Measurements from ENCODE around the gene TSPEAR. TPM values are rescaled to one million over a fixed set of nuclear protein-coding genes. Genes with fewer than 3 reads are reported as not detected.
"Not testable (repeated sequence)": the region's sequence is repeated elsewhere in the genome, so short reads cannot be mapped to it uniquely, and the experiment has no call there.

TSPEAR gene
- polyA plus RNA-seq, 5 donors, result 2.0 to 4.4 (median 3.0) TPM

DNA sequence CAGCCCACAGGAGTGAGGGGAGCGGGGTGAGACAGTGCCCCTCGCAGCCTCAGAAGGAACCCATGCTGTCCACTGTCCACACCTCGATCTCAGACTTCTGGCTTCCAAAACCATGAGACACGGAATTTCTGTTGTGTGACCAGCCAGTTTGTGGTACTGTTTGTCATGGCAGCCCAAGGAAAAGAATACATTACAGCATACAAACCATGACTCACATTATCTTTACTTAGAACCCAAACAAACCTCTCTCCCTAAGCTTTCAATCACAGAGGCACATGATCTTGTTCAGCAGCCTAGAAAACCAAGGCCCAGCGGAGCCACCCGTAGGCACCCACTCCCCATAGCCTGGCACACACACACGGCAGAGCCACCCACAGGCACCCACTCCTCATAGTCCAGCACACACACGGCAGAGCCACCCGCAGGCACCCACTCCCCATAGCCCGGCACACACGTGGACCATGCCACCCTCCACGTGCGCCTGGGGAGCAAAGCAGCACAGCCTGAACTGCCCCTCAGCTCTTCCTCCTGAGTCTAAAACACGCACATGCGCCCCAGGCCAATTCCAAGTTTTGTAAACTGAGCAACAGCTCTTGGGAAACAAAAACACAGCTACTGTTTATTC, 138.3 kb downstream of the TSPEAR start:
- DNase-seq, result no peak

DNA sequence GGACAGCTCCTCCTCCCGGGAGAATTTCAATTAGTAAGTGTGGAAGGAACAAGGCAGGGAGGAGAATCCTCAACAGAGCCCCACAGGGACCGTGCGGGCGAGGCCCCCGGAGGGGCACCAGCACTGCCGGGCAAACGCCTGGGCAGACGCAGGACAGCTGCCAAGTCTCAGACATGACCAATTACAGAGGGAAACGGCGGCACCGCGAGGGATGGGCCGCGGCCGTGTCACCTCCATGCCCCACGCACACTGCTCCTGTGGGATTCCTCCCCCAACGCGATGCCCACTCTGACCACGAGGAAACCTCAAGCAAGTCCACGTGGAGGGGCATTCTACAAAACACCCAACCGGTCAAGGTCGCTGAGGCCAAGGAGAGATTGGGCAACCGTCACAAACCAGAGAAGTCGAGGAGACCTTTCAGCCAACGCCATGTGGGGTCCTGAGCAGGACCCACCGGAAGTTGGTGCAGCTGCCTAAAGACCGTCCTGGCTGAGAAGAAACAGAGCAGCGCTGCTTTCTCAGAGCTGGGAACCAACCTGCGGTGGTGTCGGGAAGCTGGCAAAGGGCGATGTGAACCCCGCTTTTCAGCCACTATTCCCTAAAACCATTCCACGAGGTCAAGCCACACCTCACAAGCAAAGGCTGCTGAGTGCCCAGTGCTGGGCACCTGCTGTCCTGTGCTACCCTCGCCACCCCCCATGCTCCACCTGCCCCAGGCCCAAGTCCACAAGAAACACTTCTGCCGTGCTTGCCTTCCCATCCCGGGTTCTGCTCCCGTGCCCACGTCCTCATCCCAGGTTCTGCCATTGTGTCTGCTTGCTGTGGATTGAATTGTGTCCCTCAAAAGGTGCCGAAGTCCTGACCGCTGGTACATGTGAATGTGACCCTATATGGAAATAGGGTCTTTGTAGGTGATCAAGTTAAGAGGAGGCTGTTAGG, 139.3 kb downstream of the TSPEAR start:
- no peak for DNase-seq

DNA sequence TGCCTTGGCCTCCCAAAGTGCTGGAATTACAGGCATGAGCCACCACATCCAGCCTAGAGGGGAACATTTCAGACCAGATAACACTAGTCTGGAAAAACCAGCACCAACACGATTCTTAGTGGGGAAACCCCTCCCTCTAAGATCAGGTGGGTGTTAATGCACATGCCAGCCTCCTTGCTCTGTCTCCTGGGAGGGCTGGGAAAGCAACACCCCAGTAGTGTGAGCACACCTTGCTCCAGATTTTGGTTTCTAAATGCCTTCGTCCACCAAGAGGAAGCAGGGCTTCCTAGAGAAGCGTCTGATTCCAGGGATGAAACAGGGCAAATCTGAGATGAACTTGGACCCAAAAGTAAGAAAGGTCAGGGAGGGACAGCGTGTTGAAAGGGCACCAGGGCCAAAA, 140.1 kb downstream of the TSPEAR start:
- no peak for DNase-seq

DNA sequence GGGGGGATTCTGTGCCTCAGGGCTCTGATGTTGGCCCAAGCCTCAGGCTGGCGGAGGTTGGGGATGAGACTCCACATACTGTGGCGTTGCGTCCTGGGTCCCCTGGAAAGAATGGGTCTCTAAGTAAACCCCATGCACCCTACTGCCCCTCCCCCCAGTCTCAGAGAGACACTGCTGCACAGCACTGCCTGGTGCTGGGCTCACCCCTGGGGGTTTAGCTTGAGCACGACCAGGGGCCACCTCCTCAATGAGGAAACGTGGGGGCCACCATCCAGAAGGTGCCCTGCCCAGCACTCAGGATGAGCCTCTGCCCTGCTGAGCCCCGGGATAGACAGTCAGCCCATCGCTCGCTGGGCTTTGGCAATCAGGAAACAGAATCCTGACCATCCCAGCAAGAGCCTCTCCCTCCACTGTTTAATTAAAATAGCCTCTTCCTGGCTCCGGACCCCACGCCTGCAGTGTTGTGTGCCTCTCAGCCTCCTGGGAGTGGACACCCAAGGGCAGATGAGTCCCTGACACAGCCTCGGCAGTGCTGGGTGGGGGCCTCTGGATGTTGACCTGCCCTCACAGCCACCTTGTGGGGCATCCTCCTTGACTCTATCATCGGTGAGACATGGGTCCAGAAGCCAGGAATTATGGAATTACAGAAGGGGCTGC, 141.4 kb downstream of the TSPEAR start:
- DNase-seq, result no peak

DNA sequence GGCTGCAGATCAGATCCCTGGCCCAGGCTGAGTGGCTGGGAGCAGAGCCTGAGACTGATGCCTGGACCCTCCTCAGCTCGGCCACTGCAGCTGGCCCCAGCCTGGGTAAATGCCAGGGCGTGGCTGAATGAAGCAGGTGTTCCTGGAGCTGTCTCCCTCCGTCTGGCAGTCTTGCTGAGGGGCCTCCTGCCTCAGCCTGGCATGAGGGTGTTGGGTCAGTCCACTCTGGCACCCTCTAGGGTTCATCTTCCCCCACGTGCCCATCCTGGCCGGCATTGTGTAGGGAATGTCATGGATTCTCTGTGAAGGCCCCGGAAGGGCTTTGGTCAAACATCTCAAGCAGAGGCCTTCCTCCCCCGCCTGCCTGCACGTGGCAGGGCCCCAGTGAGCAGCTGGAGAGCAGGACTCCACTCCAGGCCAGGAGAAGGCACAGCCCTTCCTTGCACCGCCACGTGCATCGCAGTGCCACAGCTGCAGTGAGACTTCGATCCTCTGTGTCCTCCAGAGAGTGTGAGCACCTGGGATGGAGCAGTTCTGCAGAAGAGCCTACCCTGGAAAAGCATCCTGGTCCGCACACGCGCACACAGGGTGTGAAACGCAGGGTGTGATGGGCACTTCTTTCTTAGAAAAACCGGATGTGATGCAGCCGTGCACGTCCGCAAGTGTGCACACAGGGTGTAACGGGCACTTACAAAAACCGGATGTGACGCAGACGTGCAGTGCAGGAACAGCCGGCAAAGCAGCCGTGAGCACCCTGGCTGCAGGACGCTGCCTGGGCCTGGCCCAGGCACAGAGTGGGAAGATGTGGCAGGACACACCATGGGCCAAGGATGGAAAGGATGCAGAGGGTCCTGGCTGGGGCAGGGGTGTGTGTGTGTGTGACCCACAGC, 142.5 kb downstream of the TSPEAR start:
- DNase-seq, result no peak

DNA sequence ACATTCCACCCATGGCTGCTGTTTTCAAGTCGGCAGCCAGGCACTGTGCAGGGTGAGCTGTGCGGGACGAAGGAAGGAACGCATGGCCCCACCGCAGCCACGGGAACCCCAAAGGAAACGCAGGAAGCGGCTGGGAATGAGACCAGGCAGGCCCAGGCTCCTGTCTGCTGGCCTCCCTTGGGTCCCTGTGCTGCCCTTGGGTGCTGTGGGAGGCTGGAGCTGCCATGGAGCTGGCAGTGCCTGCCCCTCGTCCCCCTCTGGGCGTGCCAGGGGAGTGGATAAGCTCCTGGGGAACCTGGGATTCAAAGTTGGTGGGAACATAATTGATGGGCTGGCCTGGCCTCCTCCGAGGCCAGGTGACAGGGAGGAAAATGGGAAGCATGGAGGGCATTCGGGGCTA, 143.1 kb downstream of the TSPEAR start:
- DNase-seq, result no peak

DNA sequence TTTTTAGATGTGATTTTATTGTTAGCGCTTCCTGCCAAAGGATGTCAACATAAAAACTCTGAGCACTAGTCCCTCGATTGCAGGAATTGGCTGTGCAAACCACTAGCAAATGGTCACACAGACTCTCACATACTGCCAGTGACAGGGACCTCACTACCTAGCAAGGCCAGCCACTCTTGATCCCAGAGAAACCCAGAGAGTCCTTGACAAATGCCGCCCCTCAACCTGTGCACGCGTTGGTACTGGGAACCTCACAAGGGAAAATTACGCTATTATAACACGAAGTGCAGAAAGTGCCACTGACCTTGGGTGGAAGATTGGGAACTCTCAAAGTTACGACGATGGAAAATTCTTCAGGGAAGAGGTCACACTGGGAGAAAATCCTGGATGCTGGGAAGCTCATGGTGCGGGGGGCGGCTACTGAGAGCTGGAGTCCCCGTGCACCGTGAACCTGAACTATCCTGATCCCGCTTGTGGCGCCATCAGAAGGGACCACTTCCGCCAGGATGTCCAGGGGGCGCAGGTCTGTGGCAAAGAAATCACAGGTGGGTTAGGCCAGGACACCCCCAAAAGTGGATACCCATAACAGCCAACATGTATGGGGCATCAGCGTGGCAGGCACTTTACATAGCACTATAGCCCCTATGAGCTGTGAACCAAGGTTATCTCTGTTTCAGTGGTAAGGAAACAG, 143.7 kb downstream of the TSPEAR start:
- DNase-seq, result no peak

DNA sequence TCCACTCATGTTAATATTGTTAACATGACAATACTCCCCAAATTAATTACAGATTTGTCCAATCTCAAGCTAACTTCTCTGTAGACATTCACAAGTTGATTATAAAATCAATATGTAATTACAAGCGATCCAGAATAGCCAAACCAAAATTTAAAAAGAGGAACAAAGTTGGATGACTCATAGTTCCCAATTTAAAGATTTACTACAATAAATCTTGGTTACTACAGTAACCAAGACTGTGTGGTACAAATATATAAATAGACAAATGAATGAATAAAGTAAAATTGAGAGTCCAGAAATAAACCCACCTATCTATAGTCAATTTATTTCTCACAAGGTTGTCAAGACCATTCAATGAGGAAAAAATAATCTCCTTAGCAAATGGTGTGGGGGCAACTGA, 145.0 kb downstream of the TSPEAR start:
- no peak for DNase-seq

DNA sequence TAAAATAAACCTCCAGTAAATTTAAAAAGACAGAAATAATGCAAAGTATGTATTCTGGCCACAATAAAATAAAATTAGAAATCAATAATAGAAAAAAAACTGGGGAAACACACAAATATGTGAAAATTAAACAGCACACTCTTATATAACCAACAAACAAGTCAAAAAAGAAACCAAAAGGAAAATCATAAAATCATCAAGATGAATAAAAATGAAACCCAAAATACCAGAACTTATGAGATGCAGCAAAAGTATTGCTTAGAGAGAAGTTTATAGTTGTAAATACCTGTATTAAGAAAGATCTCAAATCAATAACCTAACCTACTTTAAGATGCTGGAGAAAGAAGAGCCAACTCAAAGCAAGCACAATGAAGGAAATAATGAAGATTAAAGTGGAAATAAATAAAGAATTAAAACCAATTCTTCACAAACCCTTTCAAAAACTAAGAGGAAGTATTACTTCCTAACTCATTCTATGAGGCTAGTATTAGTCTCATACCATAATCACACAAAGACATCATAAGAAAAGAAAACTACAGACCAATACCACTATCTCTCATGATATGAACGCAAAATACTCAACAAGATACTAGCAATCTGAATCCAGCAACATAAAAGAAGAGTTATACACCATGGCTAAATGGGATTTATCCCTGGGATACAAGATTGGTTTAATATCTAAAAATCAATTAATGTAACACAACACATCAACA, 146.3 kb downstream of the TSPEAR start:
- DNase-seq, result no peak

DNA sequence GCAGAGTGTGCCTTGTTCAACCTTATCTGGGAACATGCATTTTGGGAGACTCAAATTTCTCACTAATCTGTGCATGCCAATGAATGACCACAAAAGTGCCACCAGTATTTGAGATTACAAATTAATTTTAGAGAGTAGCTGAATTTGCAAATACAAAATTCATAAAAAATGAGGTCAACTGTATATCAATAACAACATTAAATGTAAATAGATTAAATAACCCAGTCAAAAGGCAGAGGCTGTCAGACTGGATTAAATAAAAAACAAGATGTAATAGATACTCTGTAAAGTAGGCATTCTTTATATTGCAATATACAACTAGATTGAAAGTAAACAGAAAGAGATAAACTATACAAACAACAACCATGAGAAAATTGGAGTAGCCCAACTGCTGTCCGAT, 147.3 kb downstream of the TSPEAR start:
- no peak for DNase-seq

DNA sequence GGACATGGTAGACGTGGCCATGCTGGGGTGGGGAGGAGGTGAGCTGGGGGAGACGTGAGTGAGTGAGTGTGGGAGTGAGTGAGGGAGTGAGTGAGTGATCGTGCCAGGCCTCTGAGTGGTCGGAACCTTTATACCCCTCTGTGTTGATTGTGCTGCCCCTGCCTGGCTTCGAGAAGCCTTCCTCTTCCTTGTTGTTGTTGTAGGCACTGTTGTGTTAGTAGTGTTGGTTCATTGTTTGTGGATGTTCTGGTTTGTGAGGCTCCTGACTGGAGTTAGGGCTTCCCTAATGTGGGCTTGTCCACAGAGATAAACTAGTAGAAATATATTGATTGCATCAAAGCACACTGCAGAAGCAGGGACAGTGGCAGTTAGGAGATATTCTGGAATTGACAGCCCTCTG, 152.7 kb downstream of the TSPEAR start, which contains the start of gene KRTAP10-3:
Gene KRTAP10-3, minus strand, starts transcription at position 101 of the 400 bp plus-strand sequence. Its CDS starts 80 bp downstream, at position 21.
- DNase-seq, result no peak

DNA sequence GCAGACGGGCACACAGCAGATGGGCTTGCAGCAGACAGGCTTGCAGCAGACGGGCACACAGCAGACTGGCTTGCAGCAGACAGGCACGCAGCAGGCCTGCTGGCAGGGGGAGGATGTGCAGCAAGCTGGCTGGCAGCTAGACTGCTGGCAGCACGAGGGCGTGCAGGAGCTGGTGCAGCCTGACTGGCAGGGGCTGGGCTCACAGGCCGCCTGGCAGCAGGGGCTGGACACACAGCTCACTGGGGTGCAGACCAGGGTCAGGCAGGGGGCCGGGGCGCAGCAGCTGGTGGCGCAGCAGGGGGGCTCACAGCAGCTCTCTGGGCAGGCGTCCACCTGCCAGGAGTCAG, 153.1 kb downstream of the TSPEAR start:
- DNase-seq, result not testable (repeated sequence)

DNA sequence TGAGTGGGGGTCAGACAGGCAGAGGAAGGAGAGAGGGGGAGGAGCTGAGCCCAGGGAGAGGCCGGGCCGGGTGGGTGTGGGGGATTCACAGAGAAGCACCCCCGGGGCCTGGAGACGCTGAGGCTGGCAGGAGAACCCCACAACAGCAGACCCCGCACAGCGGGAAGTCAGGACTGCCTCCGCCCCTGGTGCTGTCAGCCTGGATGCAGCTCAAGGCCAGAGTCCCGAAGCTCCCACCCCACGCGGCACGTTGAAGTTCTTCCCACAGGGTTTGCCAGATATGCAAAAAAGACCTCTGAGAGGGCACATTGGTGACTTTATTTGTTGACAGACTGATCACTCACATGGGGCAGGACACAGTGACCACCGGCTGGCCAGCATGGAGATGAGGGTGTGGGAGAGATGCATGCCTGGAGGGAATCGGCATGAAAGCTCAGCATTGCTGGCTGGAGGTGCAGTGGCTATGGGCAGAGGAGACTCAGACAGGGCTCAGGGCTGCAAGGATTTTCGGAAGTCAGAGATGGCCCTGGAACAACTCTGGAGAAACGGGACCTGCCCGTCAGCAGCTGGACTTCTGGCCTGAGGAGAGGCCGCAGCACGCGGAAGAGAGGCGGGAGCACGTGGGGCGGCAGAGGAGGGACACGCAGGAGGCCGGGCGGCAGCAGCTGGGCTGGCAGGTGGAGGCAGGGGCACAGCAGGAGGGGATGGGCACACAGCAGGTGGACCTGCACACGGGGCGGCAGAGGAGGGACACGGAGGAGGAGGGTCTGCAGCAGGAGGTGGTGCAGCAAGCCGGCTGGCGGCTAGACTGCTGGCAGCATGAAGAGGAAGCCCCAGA, 153.7 kb downstream of the TSPEAR start:
- DNase-seq, result no peak

DNA sequence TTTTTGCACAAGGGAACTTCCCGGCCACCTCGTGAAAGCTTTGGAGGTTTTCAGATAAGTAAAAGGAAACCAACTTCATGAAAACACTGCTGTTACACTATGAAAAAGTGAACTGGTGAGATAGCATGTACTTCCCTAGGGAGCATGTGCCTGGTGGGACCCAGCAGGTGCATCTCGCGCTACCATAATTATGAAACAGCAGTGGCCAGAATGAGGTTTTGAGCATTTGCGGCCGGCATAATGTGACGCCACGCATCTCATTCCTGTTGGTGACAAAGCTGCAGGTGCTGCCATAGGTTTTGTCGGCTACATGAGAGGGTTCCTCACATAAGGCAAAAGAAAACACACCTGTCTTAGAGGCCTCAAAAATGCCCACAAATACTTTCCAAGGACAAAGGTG, 154.5 kb downstream of the TSPEAR start:
- DNase-seq, result no peak

DNA sequence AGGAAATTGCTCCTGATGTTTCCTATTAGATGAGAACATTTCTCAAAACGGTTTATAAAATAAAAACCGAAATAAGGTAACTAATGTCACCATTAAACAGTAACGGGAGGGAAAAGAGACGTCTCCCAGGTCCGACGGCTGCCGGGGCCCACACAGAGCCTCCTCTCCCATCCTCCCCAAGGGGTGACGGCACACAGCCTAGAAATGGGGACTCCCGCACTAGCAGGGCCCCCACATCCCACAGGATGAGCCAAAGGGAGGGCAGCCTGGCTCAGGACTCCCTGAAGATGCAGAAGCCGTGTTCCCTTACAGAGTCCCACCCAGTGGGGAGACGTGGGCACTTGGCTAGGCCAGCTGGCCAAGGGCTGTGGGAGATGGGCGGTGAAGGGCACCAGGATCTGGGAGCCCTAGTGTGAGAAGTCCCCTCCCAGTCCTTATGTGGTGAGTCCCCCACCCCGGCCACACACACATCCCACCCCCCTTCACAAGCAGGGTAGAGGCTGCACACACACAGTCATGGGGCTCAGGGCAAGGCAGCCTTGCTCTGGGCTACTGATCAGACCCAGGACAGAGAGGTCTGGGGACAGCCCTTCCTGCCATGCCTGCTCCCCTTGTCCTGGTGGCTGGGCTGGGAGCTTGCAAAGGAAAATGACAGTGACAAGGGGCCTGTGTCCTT, 156.0 kb downstream of the TSPEAR start:
- no peak for DNase-seq

DNA sequence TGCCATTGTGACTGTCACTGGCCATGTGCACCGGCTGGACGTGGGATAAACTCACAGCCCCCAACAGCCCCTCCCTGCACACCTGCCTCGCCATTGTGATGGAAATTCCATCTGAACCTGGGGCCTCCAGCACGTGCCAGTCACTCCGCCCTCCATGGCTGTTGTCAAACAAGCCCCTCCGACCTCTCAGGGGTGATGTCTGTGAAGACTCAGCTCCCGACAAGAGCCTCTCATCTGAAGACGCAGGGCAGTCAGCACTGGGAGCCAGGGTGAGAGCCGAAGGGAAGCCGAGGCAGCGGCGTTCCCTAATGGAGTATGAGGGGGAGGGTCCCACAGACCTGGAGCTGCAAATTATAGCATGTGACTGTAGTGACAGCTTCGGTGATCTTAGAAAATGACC, 158.7 kb downstream of the TSPEAR start:
- DNase-seq, result no peak

DNA sequence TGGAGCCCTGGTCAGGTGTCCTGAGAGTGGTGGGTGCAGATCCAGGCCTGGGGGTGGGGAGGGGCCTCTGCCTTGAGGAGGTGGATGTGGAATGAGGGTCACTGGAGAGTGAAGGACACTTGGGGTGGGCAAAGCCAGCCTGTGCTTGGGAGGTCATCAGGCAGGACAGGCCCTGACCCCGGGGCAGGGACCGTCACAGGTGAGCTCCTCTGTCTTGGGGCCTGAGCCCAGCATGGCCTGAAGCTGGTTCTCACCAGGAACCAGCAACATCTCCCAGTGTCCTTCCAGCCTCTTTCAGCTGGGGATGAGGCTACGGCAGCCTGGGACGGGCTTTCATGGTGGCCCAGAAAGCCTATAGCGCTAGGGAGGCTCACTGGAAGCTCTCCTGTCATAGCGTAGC, 159.2 kb downstream of the TSPEAR start:
- no peak for DNase-seq

DNA sequence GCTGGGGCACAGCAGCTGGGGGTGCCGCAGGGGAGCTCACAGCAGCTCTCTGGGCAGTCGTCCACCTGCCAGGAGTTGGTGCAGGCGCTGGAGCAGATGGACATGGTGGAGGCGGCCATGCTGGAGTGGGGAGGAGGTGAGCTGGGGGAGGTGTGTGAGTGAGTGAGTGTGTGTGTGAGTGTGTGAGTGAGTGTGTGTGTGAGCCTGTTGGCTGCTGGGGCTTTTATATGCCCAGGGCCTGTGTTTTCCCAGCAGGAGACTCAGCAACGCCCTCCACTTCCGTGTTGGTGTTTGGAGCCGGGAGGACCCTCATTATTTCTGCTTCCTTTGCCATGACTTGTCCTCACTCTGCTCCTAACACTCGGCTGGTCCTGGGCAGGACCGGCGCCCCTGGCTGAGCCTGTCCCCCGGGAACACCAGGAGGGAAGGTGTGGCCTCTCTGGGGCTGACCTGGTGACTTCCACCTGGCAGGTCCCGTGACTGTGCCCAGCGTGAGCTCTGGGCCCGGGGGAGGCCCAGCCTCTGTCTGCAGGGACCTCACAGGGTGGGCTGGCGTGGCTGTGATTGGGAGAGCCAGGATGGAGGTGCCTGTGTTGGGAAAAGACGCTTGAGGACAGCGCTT, 159.9 kb downstream of the TSPEAR start, which contains the start of gene KRTAP10-2:
Gene KRTAP10-2, minus strand, starts transcription at position 166 of the 622 bp plus-strand sequence. Its CDS starts 47 bp downstream, at position 119.
- no peak for DNase-seq

Data from right lung (tissue), 5 donors.